CD14-positive monocyte (primary cell): ENCODE data around the gene PWP2. TPM values are rescaled to one million over a fixed set of nuclear protein-coding genes. Genes with fewer than 3 reads are reported as not detected.
A peak's percentile ranks its signal among the peaks of the same experiment; 100 is the strongest.

ENCODE experiments used
- DNase-seq, 3 donors: peaks; one replicate each; pipeline ENCODE4 v3.0.0-alpha.2; 2011 to 2022
- H2AFZ ChIP-seq: 2 replicates; pipeline ENCODE4 v1.6.0; 2012; ENCODE audit warnings: mild to moderate bottlenecking, low read depth, low read length, inconsistent platforms; ENCODE audit not compliant: insufficient read depth, poor library complexity, severe bottlenecking
- H3K27ac ChIP-seq, 2 donors: 1 replicate in 1 of 2; 2 replicates in 1 of 2; pipeline ENCODE4 v1.5.1; 2012 to 2013; ENCODE audit warnings: low read length in 2 of 2, control low read depth in 1 of 2, inconsistent platforms in 1 of 2, low read depth in 1 of 2, mild to moderate bottlenecking in 1 of 2
- H3K27me3 ChIP-seq, 2 donors: one replicate each; pipeline versions ENCODE4 v1.6.0 to v1.6.1; 2011 to 2013; ENCODE audit warnings: low read length in 2 of 2; ENCODE audit not compliant: control insufficient read depth in 2 of 2, insufficient read depth in 2 of 2
- H3K36me3 ChIP-seq, 2 donors: replicated peaks in 1 of 2; 1 replicate in 1 of 2; 2 replicates in 1 of 2; pipeline versions ENCODE4 v1.5.1 to v1.6.1; 2012 to 2013; ENCODE audit warnings: low read length in 2 of 2, control low read depth in 1 of 2, inconsistent platforms in 1 of 2, mild to moderate bottlenecking in 1 of 2; ENCODE audit not compliant: insufficient read depth in 2 of 2, control insufficient read depth in 1 of 2
- H3K4me1 ChIP-seq, 2 donors: 1 replicate in 1 of 2; 2 replicates in 1 of 2; pipeline versions ENCODE4 v1.5.1 to v1.6.1; 2012 to 2013; ENCODE audit warnings: low read length in 2 of 2, control low read depth in 1 of 2, inconsistent platforms in 1 of 2, mild to moderate bottlenecking in 1 of 2, moderate library complexity in 1 of 2; ENCODE audit not compliant: insufficient read depth in 2 of 2, control insufficient read depth in 1 of 2
- H3K4me2 ChIP-seq: replicated peaks from 2 replicates; pipeline ENCODE3; 2012; ENCODE audit warnings: low read length, moderate library complexity, mild to moderate bottlenecking; ENCODE audit not compliant: poor library complexity, severe bottlenecking; ENCODE audit errors: extremely low read depth
- H3K4me3 ChIP-seq, 3 experiments: fragments of 200-600 bp in 1 of 3; sonication (generic) in 1 of 3; replicated peaks in 1 of 3; 1 replicate in 2 of 3; 2 replicates in 1 of 3; pipeline ENCODE4 v1.5.1; 2011 to 2013; ENCODE audit warnings: low read length in 3 of 3, mild to moderate bottlenecking in 3 of 3, control low read depth in 2 of 3, low read depth in 2 of 3, inconsistent platforms in 1 of 3, moderate library complexity in 1 of 3
- H3K79me2 ChIP-seq: 2 replicates; pipeline ENCODE4 v1.6.0; 2012; ENCODE audit warnings: mild to moderate bottlenecking, control low read depth, inconsistent platforms, low read length, moderate library complexity; ENCODE audit not compliant: insufficient read depth
- H3K9ac ChIP-seq: 2 replicates; pipeline ENCODE4 v1.6.0; 2017; ENCODE audit warnings: low read length, mild to moderate bottlenecking; ENCODE audit not compliant: insufficient read depth, poor library complexity, severe bottlenecking
- H3K9me3 ChIP-seq, 2 donors: replicated peaks in 1 of 2; 1 replicate in 1 of 2; 2 replicates in 1 of 2; pipeline versions ENCODE4 v1.5.1 to v1.6.1; 2012 to 2013; ENCODE audit warnings: low read length in 2 of 2, control low read depth in 1 of 2; ENCODE audit not compliant: control insufficient read depth in 1 of 2, insufficient read depth in 1 of 2
- H4K20me1 ChIP-seq: 2 replicates; pipeline ENCODE4 v1.6.0; 2012; ENCODE audit warnings: mild to moderate bottlenecking, low read length, control low read depth, moderate library complexity; ENCODE audit not compliant: insufficient read depth
- H3K27ac Mint-ChIP-seq, 7 donors: one replicate each; pipeline ENCODE4 v1.8.0; 2020; ENCODE audit warnings: mild to moderate bottlenecking in 7 of 7, mixed read lengths in 7 of 7, moderate library complexity in 6 of 7, inconsistent platforms in 2 of 7
- H3K27me3 Mint-ChIP-seq, 3 donors: one replicate each; pipeline ENCODE4 v1.8.0; 2021 to 2022; ENCODE audit warnings: low read depth in 3 of 3, mild to moderate bottlenecking in 3 of 3, mixed read lengths in 3 of 3, moderate library complexity in 3 of 3, inconsistent platforms in 1 of 3
- H3K36me3 Mint-ChIP-seq, 2 donors: one replicate each; pipeline ENCODE4 v1.8.0; 2020; ENCODE audit warnings: mixed read lengths in 2 of 2, inconsistent platforms in 1 of 2, mild to moderate bottlenecking in 1 of 2
- H3K4me1 Mint-ChIP-seq: one replicate; pipeline ENCODE4 v1.8.0; 2020; ENCODE audit warnings: mild to moderate bottlenecking, mixed read lengths
- H3K4me3 Mint-ChIP-seq, 2 donors: one replicate each; pipeline ENCODE4 v1.8.0; 2020; ENCODE audit warnings: mild to moderate bottlenecking in 2 of 2, mixed read lengths in 2 of 2, moderate library complexity in 1 of 2
- H3K9me3 Mint-ChIP-seq, 7 donors: one replicate each; pipeline ENCODE4 v1.8.0; 2020 to 2022; ENCODE audit warnings: mixed read lengths in 7 of 7, mild to moderate bottlenecking in 6 of 7, moderate library complexity in 6 of 7, inconsistent platforms in 2 of 7
- WGBS: methylation state at CpG from one replicate; pipeline ENCODE4 v1.1.5; 2013; ENCODE audit warnings: missing lambda C conversion rate; ENCODE audit not compliant: insufficient coverage; 5-methylcytosine and 5-hydroxymethylcytosine counted together
- intact Hi-C, 2 donors: fragments of 100-400 bp; cut with micrococcal nuclease; formaldehyde crosslinking; loops; one replicate each; pipeline versions ENCODE4 v1.15.0 to v1.15.1; 2023
- polyA plus RNA-seq, 3 donors: library from polyadenylated mRNA; depleted of rRNA in 1 of 3; unstranded in 2 of 3; stranded (reverse) in 1 of 3; fragments of 300-500 nt in 2 of 3; fragments of >200 nt in 1 of 3; fragmentation: Illumina TruSeq in 2 of 3; gene quantifications; 1 replicate in 2 of 3; 2 replicates in 1 of 3; pipeline ENCODE4 v1.2.3, GENCODE V29; 2012 to 2021
- TF ChIP-seq, protein P1 (sequence below): fragments of 200-600 bp; IDR thresholded peaks from one replicate; pipeline ENCODE4 v1.8.0; 2022; ENCODE audit warnings: antibody characterized with exemption, mild to moderate bottlenecking

Gene PWP2
- polyA plus RNA-seq, 3 donors, result 2.1 to 4.4 (median 4.4) TPM

DNA sequence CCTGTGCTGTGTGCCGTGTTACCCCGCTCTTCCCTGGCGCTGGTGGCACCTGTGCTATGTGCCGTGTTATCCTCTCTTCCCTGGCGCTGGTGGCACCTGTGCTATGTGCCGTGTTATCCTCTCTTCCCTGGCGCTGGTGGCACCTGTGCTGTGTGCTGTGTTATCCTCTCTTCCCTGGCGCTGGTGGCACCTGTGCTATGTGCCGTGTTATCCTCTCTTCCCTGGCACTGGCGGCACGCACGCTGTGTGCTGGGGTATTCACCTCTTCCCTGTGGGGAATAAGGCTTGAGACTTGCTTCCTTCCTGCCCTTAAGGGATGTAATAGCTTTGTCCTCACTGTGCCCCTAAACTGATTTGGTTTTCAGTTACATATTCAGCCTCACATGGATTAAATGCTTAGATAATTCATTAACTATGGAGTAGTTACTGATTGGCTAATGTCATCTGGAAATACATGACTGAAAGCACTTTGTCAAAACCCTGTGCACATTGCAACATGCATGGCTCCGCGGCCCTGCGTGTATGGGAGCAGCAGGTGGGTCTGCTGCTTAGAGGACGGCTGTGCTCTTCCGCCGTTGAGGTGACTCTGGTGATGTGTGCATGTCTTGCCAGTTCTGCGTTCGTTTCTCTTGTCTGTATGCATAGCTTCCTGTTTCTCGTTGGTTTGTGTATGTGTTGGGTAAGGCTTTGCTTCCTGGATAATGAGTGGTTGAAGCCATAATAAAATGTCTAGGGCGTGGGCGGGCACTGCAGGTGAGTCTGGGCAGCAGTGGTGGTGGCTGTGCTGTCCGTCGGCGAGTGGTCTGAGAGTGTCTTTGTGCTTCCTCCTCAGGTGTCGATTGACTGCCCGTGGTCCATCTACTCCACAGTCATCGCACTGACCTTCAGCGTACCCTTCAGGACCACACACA is 17.9 kb upstream of the PWP2 start:
- H2AFZ ChIP-seq, result no peak overlapping the region
- DNase-seq, result peak; percentile 24 to 44 (median 24)
- H3K9me3 ChIP-seq, result no peaks in the 10 kb centered on the region
- no peak overlapping the region for H3K4me3 ChIP-seq
- peaks cover 71 to 90% of the 10 kb centered on the region in 2 donors for H3K36me3 ChIP-seq
- peaks cover 25 to 29% of the 10 kb centered on the region in 2 donors for H3K4me1 ChIP-seq
- no peak overlapping the region for H3K4me2 ChIP-seq
- peaks cover 60% of the 10 kb centered on the region for H4K20me1 ChIP-seq
- intact Hi-C loops, result no loop called here
- peaks cover 3% of the 10 kb centered on the region for H3K79me2 ChIP-seq
- H3K27me3 ChIP-seq, result no peaks in the 10 kb centered on the region
- peaks cover 79 to 98% of the 10 kb centered on the region in 2 donors for H3K36me3 Mint-ChIP-seq
- H3K4me3 Mint-ChIP-seq, result peak overlapping the region in 1 of 2 donors; percentile 45
- TF ChIP-seq, protein P1, sequence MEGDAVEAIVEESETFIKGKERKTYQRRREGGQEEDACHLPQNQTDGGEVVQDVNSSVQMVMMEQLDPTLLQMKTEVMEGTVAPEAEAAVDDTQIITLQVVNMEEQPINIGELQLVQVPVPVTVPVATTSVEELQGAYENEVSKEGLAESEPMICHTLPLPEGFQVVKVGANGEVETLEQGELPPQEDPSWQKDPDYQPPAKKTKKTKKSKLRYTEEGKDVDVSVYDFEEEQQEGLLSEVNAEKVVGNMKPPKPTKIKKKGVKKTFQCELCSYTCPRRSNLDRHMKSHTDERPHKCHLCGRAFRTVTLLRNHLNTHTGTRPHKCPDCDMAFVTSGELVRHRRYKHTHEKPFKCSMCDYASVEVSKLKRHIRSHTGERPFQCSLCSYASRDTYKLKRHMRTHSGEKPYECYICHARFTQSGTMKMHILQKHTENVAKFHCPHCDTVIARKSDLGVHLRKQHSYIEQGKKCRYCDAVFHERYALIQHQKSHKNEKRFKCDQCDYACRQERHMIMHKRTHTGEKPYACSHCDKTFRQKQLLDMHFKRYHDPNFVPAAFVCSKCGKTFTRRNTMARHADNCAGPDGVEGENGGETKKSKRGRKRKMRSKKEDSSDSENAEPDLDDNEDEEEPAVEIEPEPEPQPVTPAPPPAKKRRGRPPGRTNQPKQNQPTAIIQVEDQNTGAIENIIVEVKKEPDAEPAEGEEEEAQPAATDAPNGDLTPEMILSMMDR, result no peak
- no peaks in the 10 kb centered on the region for H3K9me3 Mint-ChIP-seq
- peaks cover 0 to 2% (median 2%) of the 10 kb centered on the region in 3 donors for H3K27me3 Mint-ChIP-seq
- 45% methylated on average over 26 of the region's 30 CpGs for WGBS
- H3K9ac ChIP-seq, result no peak overlapping the region
- peak overlapping the region; percentile 0 to 60 for H3K27ac ChIP-seq
- peak overlapping the region; percentile 9 to 78 (median 43) for H3K27ac Mint-ChIP-seq
- peaks cover 31% of the 10 kb centered on the region for H3K4me1 Mint-ChIP-seq

DNA sequence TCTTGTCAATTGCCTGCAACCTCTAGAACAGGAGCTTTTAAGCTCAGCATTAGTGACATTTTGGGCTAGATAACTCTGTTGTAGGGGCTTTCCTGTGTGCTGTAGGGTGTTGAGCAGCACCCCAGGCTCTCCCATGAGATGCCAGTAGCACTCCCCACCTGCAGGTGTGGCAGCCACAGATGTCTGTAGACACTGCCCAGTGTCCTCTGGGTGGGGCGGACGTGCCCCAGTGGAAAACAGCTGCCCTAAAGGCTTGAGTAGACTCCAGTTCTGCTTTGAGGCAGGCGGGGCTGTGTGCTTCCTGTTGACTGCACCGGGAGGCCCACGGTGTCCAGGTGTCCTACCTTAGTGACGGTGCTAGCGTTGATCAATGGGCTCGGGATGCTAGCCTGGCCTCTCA is 16.9 kb upstream of the PWP2 start:
- H3K4me1 ChIP-seq, result peaks cover 25 to 29% of the 10 kb centered on the region in 2 donors
- 62% methylated on average over 5 of the region's 8 CpGs for WGBS
- DNase-seq, result no peak
- H3K4me3 ChIP-seq, result no peak overlapping the region
- H3K27ac ChIP-seq, result peak overlapping the region in 1 of 2 donors; percentile 60
- peaks cover 72 to 85% of the 10 kb centered on the region in 2 donors for H3K36me3 ChIP-seq
- no peak overlapping the region for H3K4me2 ChIP-seq
- H3K27me3 ChIP-seq, result no peaks in the 10 kb centered on the region
- Mint-ChIP-seq H3K27ac (peak overlapping the region in 3 of 7 donors; percentile 43 to 78 (median 72)), H3K9me3 (no peaks in the 10 kb centered on the region), H3K4me3 (no peak overlapping the region), H3K27me3 (peaks cover 0 to 2% (median 0%) of the 10 kb centered on the region in 3 donors), H3K4me1 (peaks cover 31% of the 10 kb centered on the region), H3K36me3 (peaks cover 73 to 95% of the 10 kb centered on the region in 2 donors)
- H3K79me2 ChIP-seq, result peaks cover 3% of the 10 kb centered on the region
- H3K9me3 ChIP-seq, result no peaks in the 10 kb centered on the region
- peaks cover 51% of the 10 kb centered on the region for H4K20me1 ChIP-seq
- TF ChIP-seq, protein P1, result no peak
- no peak overlapping the region for H3K9ac ChIP-seq
- intact Hi-C loops, result no loop called here
- H2AFZ ChIP-seq, result no peak overlapping the region
